Liver (tissue), 9 donors: Measurements from ENCODE around the gene BAIAP2. TPM values are rescaled to one million over a fixed set of nuclear protein-coding genes. Genes with fewer than 3 reads are reported as not detected.
A peak's percentile ranks its signal among the peaks of the same experiment; 100 is the strongest.

Experiments
- DNase-seq: peaks from one replicate; pipeline ENCODE4 v3.0.0-alpha.2; 2017; ENCODE audit warnings: low spot score
- H3K27ac ChIP-seq, 2 donors: one replicate each; pipeline ENCODE4 v1.7.0; 2013; ENCODE audit warnings: inconsistent platforms in 2 of 2, low read length in 2 of 2, control low read depth in 1 of 2, low read depth in 1 of 2, mild to moderate bottlenecking in 1 of 2
- H3K27me3 ChIP-seq, 4 donors: one replicate each; pipeline versions ENCODE4 v1.6.1 to v1.7.0; 2013; ENCODE audit warnings: low read length in 3 of 4, inconsistent platforms in 1 of 4, mild to moderate bottlenecking in 1 of 4, moderate library complexity in 1 of 4; ENCODE audit not compliant: control insufficient read depth in 4 of 4, insufficient read depth in 4 of 4
- H3K36me3 ChIP-seq, 4 donors: one replicate each; pipeline versions ENCODE4 v1.6.1 to v1.7.0; 2013; ENCODE audit warnings: low read length in 3 of 4, mild to moderate bottlenecking in 3 of 4, low read depth in 1 of 4, moderate library complexity in 1 of 4; ENCODE audit not compliant: control insufficient read depth in 4 of 4, insufficient read depth in 3 of 4
- H3K4me1 ChIP-seq, 4 donors: one replicate each; pipeline versions ENCODE4 v1.6.1 to v1.7.0; 2013; ENCODE audit warnings: low read length in 3 of 4, mild to moderate bottlenecking in 3 of 4, moderate library complexity in 1 of 4; ENCODE audit not compliant: control insufficient read depth in 4 of 4, insufficient read depth in 4 of 4
- H3K4me3 ChIP-seq, 3 donors: one replicate each; pipeline versions ENCODE4 v1.6.1 to v1.7.0; 2013; ENCODE audit warnings: low read length in 3 of 3, control low read depth in 1 of 3, low read depth in 1 of 3, mild to moderate bottlenecking in 1 of 3
- H3K9ac ChIP-seq, 2 donors: one replicate each; pipeline ENCODE4 v1.7.0; 2013; ENCODE audit warnings: low read length in 2 of 2, mild to moderate bottlenecking in 2 of 2, moderate library complexity in 2 of 2, control low read depth in 1 of 2, low read depth in 1 of 2
- H3K9me3 ChIP-seq, 4 donors: one replicate each; pipeline versions ENCODE4 v1.6.1 to v1.7.0; 2013; ENCODE audit warnings: low read length in 3 of 4; ENCODE audit not compliant: control insufficient read depth in 4 of 4
- EGR1 ChIP-seq, 2 donors: IDR thresholded peaks; 2 replicates each; pipeline ENCODE4 v1.6.1; 2016 to 2018; ENCODE audit warnings: antibody characterized with exemption in 2 of 2, low read depth in 2 of 2
- FOXA1 ChIP-seq: IDR thresholded peaks from 2 replicates; pipeline ENCODE4 v1.6.1; 2016; ENCODE audit warnings: antibody characterized with exemption
- HNF4A ChIP-seq, 2 donors: conservative IDR thresholded peaks; 2 replicates each; pipeline ENCODE4 v1.6.1; 2016; ENCODE audit warnings: antibody characterized with exemption in 2 of 2, mild to moderate bottlenecking in 2 of 2
- JUND ChIP-seq, 2 donors: IDR thresholded peaks; 2 replicates each; pipeline ENCODE4 v1.6.1; 2016; ENCODE audit warnings: antibody characterized with exemption in 2 of 2
- NR2F2 ChIP-seq: IDR thresholded peaks from 2 replicates; pipeline ENCODE4 v1.6.1; 2016; ENCODE audit warnings: antibody characterized with exemption
- SP1 ChIP-seq: IDR thresholded peaks from 2 replicates; pipeline ENCODE4 v1.6.1; 2018; ENCODE audit warnings: antibody characterized with exemption, mild to moderate bottlenecking
- TAF1 ChIP-seq: conservative IDR thresholded peaks from 2 replicates; pipeline ENCODE4 v1.6.1; 2016; ENCODE audit warnings: antibody characterized with exemption, mild to moderate bottlenecking
- YY1 ChIP-seq: IDR thresholded peaks from 2 replicates; pipeline ENCODE4 v1.6.1; 2016; ENCODE audit warnings: antibody characterized with exemption, mild to moderate bottlenecking
- WGBS: extraction: QIAGEN DNeasy Blood & Tissue Kit; methylation state at CpG from one replicate; pipeline ENCODE4 v1.1.7; 2013; 5-methylcytosine and 5-hydroxymethylcytosine counted together
- polyA plus RNA-seq, 2 donors: library from polyadenylated mRNA; stranded (reverse) in 1 of 2; unstranded in 1 of 2; fragments of 200-250 nt in 1 of 2; fragments of >200 nt in 1 of 2; fragmentation: Nextera tagmentation in 1 of 2; extraction: Ambion mirVana in 1 of 2; gene quantifications; one replicate each; pipeline versions ENCODE4 v1.2.1 to v1.2.3, GENCODE V29; 2013 to 2015
- total RNA-seq, 2 donors: library from RNA; depleted of rRNA; stranded (reverse); fragments of >200 nt; gene quantifications; one replicate each; pipeline ENCODE4 v1.2.3, GENCODE V29; 2014
- TF ChIP-seq, protein P1 (sequence below): IDR thresholded peaks from 2 replicates; pipeline ENCODE4 v1.6.1; 2016; ENCODE audit warnings: antibody characterized with exemption
- TF ChIP-seq, protein P2 (sequence below): fragments of 150-350 bp; IDR thresholded peaks from 2 replicates; pipeline ENCODE4 v1.5.1; 2017; ENCODE audit warnings: improper control_type of control experiment, low read depth, low read length; ENCODE audit not compliant: missing input control
- TF ChIP-seq, protein P3 (sequence below): IDR thresholded peaks from 2 replicates; pipeline ENCODE4 v1.6.1; 2016; ENCODE audit warnings: antibody characterized with exemption
- donor health status: healthy.
- donor health status: healthy.
- donor health status: healthy.
- donor health status: healthy.
- donor health status: healthy.

The BAIAP2 gene
- total and polyA plus RNA-seq, 4 donors: 8.1 to 61.3 (median 44.9) TPM

DNA sequence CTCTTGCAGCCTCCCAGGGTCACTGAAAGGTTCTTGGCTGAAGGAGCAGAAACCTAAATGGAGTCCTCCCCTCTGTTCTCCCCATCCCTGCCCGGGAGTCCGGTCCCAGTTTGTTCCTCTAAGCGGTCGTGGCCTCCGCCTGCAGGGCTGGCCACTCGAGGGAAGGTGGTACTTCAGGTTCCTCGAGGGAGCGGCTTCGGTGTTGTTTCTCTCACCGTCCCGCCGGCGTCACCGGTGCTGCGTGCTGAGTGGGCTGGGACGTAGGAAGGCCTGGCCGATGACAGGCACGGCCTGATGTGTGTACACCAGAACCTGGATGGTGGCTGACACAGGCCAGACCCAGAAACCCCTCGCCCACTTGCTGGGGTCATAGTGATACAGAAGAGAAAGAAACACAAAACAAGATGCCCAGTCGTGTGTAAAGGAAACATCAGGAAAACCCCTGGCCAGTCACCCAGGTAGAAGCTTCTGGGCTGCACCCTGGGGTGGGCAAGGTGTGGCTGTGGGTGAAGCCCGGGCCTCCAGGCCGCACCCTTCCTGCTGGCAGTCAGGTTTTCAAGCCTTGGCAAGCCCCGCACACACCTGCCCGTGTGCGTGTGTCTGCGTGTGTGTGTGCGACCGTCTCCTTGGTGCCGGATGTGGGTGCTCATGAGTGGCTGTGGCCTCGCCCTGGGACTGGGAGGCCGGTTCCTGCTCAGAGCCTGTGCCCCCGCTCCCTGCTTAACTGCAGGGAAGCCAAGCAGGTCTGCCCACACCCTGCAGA is 52.0 kb downstream of the BAIAP2 start (continued):
- TF ChIP-seq HNF4A (conservative IDR thresholded peaks at IDR 0.05): no peak

DNA sequence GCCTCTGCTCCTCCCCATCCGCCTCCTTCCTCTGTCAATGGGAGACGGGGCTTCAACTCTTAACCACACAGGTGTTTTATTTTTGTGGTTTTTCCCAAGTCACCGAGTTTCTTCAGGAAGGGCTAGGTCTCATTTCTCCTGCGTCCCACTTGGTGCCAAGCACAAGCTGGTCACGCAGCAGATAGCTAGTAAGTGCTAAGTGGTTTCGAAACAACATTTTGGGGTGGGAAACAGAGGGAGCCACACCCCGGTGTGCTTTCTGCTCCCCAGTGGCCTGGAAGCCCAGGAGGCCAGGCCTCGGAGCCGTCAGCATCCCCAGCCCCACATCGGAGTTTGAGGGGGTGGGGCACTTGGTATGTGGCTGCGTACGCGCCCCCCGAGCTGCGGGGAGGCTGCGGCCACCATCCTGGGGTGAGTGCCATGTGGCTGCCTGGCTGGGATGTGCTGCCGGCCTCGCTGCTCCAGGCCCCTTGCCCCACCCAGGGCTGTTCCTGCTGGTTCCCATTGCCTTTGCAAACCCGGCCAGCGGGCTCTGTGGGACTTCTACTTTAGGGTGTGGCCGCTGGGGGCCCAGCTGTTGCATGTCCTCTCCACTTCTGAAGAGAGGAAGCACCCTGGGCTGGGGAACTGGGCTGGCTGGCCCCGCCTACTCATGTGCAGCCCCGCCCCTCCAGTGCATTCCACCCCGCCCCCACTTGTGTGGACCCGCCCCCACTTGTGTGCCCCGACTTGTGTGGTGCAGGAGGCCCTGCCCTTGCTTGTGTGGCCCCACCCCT is 55.6 kb downstream of the BAIAP2 start:
- Histone ChIP-seq H3K4me3 (no peak overlapping the region), H3K9me3 (no peaks in the 10 kb centered on the region), H3K9ac (no peak overlapping the region), H3K4me1 (peaks cover 7 to 44% (median 23%) of the 10 kb centered on the region in 4 donors), H3K36me3 (peaks cover 10 to 25% (median 14%) of the 10 kb centered on the region in 4 donors), H3K27me3 (no peaks in the 10 kb centered on the region), H3K27ac (no peak overlapping the region)
- 85% methylated on average over 26 of the region's 26 CpGs for WGBS
- DNase-seq: peak; percentile 74
- no peak for TF ChIP-seq JUND (IDR thresholded peaks at IDR 0.05)
- no peak for TF ChIP-seq HNF4A (conservative IDR thresholded peaks at IDR 0.05)
- TF ChIP-seq, protein P1, sequence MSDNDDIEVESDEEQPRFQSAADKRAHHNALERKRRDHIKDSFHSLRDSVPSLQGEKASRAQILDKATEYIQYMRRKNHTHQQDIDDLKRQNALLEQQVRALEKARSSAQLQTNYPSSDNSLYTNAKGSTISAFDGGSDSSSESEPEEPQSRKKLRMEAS: no peak
- TF ChIP-seq, protein P2, sequence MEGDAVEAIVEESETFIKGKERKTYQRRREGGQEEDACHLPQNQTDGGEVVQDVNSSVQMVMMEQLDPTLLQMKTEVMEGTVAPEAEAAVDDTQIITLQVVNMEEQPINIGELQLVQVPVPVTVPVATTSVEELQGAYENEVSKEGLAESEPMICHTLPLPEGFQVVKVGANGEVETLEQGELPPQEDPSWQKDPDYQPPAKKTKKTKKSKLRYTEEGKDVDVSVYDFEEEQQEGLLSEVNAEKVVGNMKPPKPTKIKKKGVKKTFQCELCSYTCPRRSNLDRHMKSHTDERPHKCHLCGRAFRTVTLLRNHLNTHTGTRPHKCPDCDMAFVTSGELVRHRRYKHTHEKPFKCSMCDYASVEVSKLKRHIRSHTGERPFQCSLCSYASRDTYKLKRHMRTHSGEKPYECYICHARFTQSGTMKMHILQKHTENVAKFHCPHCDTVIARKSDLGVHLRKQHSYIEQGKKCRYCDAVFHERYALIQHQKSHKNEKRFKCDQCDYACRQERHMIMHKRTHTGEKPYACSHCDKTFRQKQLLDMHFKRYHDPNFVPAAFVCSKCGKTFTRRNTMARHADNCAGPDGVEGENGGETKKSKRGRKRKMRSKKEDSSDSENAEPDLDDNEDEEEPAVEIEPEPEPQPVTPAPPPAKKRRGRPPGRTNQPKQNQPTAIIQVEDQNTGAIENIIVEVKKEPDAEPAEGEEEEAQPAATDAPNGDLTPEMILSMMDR: no peak
- TF ChIP-seq EGR1 (IDR thresholded peaks at IDR 0.05; ENCODE audit: low read depth in 2 of 2): no peak
- no peak for TF ChIP-seq NR2F2

DNA sequence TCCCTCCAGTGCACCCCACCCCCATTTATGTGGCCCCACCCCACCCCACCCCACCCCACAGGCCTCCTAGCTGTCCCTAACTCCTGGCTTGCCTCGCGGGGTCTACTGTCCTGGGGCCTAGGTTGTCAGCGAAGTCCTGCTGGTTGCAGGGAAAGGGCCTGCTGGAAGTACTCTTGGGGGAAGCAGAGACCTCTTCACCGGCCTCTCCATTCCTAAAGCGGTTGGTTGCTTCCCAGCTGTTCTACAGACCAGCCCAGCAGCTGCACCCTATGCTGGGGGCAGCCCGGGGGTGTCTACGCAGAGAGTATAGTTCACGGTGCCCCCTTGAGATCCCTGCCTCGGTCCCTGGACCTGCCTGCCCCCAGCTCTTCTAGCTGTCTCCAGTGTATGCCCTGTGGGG is 56.2 kb downstream of the BAIAP2 start:
- WGBS: 98% methylated on average over 9 of the region's 9 CpGs
- H3K9ac ChIP-seq: no peak overlapping the region
- no peak for DNase-seq
- H3K27ac ChIP-seq: no peak overlapping the region
- peaks cover 10 to 25% (median 13%) of the 10 kb centered on the region in 4 donors for H3K36me3 ChIP-seq
- H3K4me3 ChIP-seq: no peak overlapping the region
- TF ChIP-seq JUND (IDR thresholded peaks at IDR 0.05) (no peak), TAF1 (no peak), SP1 (no peak), FOXA1 (no peak), NR2F2 (no peak), YY1 (no peak)
- TF ChIP-seq, protein P1: no peak
- TF ChIP-seq, protein P3, sequence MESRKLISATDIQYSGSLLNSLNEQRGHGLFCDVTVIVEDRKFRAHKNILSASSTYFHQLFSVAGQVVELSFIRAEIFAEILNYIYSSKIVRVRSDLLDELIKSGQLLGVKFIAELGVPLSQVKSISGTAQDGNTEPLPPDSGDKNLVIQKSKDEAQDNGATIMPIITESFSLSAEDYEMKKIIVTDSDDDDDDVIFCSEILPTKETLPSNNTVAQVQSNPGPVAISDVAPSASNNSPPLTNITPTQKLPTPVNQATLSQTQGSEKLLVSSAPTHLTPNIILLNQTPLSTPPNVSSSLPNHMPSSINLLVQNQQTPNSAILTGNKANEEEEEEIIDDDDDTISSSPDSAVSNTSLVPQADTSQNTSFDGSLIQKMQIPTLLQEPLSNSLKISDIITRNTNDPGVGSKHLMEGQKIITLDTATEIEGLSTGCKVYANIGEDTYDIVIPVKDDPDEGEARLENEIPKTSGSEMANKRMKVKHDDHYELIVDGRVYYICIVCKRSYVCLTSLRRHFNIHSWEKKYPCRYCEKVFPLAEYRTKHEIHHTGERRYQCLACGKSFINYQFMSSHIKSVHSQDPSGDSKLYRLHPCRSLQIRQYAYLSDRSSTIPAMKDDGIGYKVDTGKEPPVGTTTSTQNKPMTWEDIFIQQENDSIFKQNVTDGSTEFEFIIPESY: no peak
- H3K9me3 ChIP-seq: no peaks in the 10 kb centered on the region
- no peaks in the 10 kb centered on the region for H3K27me3 ChIP-seq
- peaks cover 8 to 50% (median 29%) of the 10 kb centered on the region in 4 donors for H3K4me1 ChIP-seq
